Spleen (tissue), 7 donors: Measurements from ENCODE around the gene GPR35.

Experiments
- CTCF ChIP-seq, 11 experiments: fragments of 200-600 bp in 7 of 11; fragments of 450-650 bp in 4 of 11; sonication (generic) in 4 of 11; IDR thresholded peaks in 8 of 11; conservative IDR thresholded peaks in 3 of 11; 1 replicate in 7 of 11; 2 replicates in 4 of 11; pipeline versions ENCODE4 v1.4.0 to v1.8.0; 2016 to 2021; ENCODE audit warnings: antibody characterized with exemption in 11 of 11, inconsistent platforms in 4 of 11, mild to moderate bottlenecking in 1 of 11
- POLR2AphosphoS5 ChIP-seq, 3 donors: sonication (generic); formaldehyde crosslinking; IDR thresholded peaks; one replicate each; pipeline ENCODE4 v1.5.1; 2017; ENCODE audit warnings: antibody characterized with exemption in 3 of 3
- donor health status: DM: no; HTN: no; CAD: no; lungs with moderate emphysema.
- donor health status: DM: no; HTN: no; CAD: no.
- donor health status: DM: no; HTN: no; CAD: no.

GRCh38 chr2:240578488-240578887, 46.8 kb upstream of the GPR35 start:
- TF ChIP-seq POLR2AphosphoS5 (IDR thresholded peaks at IDR 0.05) (no peak), CTCF (IDR thresholded peaks at IDR 0.05 in 8 of 11, conservative IDR thresholded peaks at IDR 0.05 in 3 of 11) (no peak)
